Dermis blood vessel endothelial cell (primary cell): ENCODE results near the gene SLC25A45. TPM values are rescaled to one million over a fixed set of nuclear protein-coding genes. Genes with fewer than 3 reads are reported as not detected.
A peak's percentile ranks its signal among the peaks of the same experiment; 100 is the strongest.

Experiments
- DNase-seq: peaks from one replicate; pipeline ENCODE4 v3.0.0; 2010
- total RNA-seq: library from RNA; depleted of rRNA; stranded (reverse); fragments of >200 nt; gene quantifications from 2 replicates; pipeline ENCODE4 v1.2.3, GENCODE V29; 2014

The SLC25A45 gene
- total RNA-seq, result 1.0 and 3.3 TPM in 2 replicates

DNA sequence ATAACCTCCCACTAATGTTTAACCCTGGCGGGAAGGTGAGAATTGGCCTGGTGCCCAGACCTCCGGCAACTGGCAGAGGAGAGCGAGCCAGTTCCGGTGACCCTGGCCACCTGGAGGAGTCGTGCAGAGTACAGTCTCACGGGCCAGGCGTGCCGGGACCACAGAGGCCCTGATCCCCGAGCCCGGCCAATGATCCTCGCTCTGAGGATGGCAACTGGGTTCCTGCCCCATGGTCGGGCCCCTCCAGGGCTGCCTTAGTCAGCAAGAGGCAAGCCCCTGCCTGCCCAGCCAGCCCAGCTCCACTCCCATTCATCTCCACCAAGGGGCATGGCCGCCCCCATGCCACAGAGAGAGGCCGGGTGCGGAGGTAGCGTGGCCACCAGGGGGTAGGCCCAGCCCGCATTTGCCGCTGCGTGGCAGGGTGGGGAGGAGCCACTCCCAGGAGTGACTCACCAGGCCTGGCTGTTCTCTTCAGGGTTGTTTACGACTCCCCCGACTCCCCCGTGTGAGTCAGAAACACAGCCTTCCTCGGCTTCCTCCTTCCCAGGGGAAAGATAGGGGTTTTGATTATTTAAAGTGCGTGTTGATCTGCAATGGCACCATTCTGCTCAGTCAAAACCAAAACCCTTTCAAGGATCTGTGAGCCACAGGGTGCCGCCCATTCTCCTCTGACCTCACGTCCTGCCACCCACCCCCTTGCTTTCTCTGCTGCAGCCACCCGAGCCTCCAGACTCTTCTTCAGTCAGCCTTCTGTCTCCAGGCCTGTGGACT, at the start of gene SLC25A45:
Gene SLC25A45, minus strand, starts transcription at position 614 of the 771 bp plus-strand sequence. CDS start 695 bp downstream, outside the sequence.
- DNase-seq, result peak; percentile 99

GRCh38 chr11:65431451-65432099, 49.1 kb upstream of the SLC25A45 start:
- peak; percentile 36 for DNase-seq

- DNase-seq, result peak; percentile 56
Observed at GRCh38 chr11:65430406-65431217, 48.2 kb upstream of the SLC25A45 start.

DNA sequence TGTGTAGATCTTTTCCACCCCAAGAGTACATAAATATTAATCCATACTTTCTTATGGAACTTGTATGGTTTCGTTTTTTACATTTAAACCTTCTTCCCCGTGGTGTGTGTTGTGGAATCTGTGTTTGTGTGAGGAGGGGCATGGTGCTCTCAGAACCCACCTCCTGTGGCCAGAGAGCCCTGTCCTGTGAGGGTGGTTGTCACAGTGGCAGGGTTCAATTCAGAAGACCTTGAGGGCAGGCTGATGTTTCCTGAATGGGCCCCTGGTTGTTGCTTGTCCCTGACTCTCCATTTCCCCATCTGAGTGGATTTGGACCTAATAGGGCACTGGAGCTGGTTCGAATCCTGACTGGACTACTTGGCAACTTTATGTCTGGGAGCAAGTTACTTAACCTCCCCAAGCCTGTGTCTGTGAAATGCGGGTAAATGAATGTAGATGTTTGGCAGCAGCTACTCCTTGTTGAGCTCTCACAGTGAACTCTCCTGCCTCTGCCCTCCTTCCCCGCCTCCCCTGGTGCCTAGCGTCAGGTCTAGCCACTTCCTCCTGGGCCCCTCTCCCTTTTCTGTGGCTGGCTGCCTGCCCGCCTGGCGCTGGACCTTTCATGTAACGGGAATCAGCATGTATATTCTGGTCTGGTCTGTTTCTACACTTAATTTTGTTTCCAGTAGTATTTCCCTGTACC, 47.4 kb upstream of the SLC25A45 start:
- peak; percentile 73 for DNase-seq

- peak; percentile 62 for DNase-seq
Observed at GRCh38 chr11:65429068-65429681, 46.7 kb upstream of the SLC25A45 start.

GRCh38 chr11:65428578-65429067, 46.2 kb upstream of the SLC25A45 start:
- no peak for DNase-seq

DNA sequence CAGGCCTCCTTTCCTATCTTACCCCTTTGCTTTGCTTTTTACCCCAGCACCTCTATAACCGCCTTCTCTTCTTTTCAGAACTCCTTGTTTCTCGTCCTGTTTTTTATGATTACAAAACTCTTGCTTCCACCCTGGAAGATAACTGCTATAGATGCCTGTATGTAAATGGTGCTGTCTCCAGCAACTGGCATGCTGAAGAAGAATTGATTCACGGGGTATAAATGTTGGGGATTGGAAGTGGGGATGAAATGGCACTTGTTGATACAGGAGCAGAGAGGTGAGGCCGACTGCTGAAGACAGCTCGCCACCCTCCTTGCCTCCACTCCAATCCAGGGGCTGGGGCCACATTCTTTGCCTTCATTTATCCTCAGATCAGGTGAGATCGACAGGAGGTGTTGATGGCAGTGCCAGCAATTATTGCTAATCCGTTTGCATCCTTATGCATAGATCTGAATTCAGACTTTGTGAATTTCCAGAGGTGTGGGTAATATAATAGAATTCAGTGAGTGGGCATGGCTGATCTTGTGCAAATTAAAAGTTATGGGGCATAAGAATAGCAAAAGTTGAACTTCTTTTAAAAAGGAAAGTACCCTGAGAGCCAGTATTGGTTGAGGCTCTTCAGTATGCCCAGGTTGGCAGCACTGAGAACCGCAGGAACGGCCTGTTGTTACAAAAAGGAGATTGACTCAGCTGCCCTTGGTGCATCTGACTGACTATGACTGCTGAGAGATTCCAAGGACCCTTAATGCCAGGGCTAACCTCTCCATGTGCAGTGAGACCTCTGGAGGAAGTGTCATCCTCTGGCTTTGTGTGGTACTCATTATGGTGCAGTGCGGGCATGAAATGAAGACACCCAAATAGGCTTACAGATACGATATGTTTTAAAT, 45.5 kb upstream of the SLC25A45 start:
- DNase-seq, result peak; percentile 71

DNA sequence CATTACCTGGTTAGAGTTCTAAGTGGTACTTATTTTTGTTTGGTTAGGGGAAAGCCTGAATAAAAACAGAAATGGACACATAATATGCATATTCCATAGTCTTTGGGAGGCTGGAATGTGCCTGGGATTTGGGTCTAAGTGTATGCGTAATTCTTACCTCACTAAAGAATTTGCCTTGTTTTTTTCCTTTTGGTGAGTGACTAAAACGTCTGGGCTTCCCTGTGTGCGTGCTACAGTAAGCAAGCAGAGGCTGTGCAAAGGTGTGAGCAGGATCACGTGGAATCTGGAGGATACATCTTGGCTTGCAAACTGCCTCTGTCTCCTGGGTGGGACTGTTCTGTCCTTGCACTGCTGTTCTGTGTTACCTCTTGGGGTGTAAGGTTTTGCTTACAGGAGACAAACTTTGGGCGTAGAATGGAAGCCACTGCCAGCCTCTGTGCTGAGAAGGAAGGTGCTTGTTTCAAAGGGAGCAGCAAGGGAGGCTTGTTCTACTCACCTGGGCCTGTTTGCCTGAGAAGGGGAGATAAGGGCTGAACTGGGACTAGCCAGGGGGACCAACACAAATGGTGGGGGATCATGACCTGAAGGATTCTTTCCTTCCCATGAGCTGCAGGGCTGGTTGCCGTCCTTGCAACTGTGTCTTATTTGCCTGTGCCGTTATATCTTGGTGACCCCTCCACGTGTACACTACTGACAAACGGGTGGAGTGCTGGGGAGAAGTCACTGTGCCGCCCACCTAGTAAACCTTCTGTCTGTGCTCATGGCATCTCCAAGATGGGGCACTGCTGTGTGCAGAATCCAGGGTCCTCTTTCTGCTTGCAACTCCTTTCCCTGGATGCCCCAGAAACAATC, 44.6 kb upstream of the SLC25A45 start:
- peak; percentile 59 for DNase-seq

DNA sequence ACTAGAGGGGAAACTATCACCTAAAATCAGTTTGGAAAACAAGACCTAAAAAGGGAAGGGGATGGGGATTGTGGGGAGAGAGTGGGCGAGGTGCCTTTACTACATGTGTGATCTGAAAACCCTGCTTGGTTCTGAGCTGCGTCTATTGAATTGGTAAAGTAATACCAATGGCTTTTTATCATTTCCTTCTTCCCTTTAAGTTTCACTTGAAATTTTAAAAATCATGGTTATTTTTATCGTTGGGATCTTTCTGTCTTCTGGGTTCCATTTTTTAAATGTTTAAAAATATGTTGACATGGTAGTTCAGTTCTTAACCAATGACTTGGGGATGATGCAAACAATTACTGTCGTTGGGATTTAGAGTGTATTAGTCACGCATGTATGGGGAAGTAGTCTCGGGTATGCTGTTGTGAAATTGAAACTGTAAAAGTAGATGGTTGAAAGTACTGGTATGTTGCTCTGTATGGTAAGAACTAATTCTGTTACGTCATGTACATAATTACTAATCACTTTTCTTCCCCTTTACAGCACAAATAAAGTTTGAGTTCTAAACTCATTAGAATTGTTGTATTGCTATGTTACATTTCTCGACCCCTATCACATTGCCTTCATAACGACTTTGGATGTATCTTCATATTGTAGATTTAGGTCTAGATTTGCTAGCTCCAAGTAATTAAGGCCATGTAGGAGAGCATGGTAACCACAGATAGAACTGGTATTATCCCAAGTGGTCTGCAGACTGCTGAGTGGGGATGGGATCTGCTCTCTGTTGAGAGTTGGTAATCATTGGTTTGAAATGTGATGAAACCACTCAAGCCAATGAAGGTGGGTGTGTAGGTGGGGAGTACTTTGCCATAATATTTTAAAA, 43.8 kb upstream of the SLC25A45 start:
- DNase-seq, result peak; percentile 71

- peak; percentile 71 for DNase-seq
Observed at GRCh38 chr11:65425105-65425970, 42.9 kb upstream of the SLC25A45 start.

DNA sequence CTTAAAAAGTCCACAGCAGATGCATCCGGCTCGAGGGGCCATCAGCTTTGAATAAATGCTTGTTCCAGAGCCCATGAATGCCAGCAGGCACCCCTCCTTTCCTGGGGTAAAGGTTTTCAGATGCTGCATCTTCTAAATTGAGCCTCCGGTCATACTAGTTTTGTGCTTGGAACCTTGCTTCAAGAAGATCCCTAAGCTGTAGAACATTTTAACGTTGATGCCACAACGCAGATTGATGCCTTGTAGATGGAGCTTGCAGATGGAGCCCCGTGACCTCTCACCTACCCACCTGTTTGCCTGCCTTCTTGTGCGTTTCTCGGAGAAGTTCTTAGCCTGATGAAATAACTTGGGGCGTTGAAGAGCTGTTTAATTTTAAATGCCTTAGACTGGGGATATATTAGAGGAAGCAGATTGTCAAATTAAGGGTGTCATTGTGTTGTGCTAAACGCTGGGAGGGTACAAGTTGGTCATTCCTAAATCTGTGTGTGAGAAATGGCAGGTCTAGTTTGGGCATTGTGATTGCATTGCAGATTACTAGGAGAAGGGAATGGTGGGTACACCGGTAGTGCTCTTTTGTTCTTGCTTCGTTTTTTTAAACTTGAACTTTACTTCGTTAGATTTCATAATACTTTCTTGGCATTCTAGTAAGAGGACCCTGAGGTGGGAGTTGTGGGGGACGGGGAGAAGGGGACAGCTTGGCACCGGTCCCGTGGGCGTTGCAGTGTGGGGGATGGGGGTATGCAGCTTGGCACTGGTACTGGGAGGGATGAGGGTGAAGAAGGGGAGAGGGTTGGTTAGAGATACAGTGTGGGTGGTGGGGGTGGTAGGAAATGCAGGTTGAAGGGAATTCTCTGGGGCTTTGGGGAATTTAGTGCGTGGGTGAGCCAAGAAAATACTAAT, 42.0 kb upstream of the SLC25A45 start:
- DNase-seq, result peak; percentile 48

- DNase-seq, result peak; percentile 26
Observed at GRCh38 chr11:65423516-65424204, 41.2 kb upstream of the SLC25A45 start.

GRCh38 chr11:65422633-65423515, 40.4 kb upstream of the SLC25A45 start, which contains the start of gene NEAT1:
Gene NEAT1, plus strand, starts transcription at chr11:65422798.
- peak; percentile 96 for DNase-seq

- DNase-seq, result peak; percentile 98
Observed at GRCh38 chr11:65421794-65422632, 39.6 kb upstream of the SLC25A45 start.
